ENCODE data around the gene IAH1. TPM values are rescaled to one million over a fixed set of nuclear protein-coding genes. Genes with fewer than 3 reads are reported as not detected.

Gene IAH1
- total and polyA plus RNA-seq, 10 of the 15 experiments (the other 5 are each of a cell fraction or from before 2014, with no cell fraction given) = 57.4 to 125 (median 75.8) TPM

- H2AFZ ChIP-seq (ENCODE audit: control insufficient read depth, low read depth, low read length) = no peak overlapping the region
- no peaks in the 10 kb centered on the region for H3K27me3 ChIP-seq (replicated peaks in 1 of 2; ENCODE audit: control insufficient read depth in 2 of 2, insufficient read depth in 2 of 2, low read length in 1 of 2)
- DNase-seq (ENCODE audit: low read depth, low spot score) = no peak
- no peak overlapping the region for H3K4me3 ChIP-seq
- no peak for ATAC-seq
- TF ChIP-seq JUNB (IDR thresholded peaks at IDR 0.05) = no peak
- no peak for TF ChIP-seq NFXL1 (IDR thresholded peaks at IDR 0.05; ENCODE audit: borderline replicate concordance)
- TF ChIP-seq RFX5 (IDR thresholded peaks at IDR 0.05; ENCODE audit: low read depth, low read length) = no peak
- no peak for TF ChIP-seq POLR2A (IDR thresholded peaks at IDR 0.05; ENCODE audit: low read depth, low read length)
- TF ChIP-seq CBFB (IDR thresholded peaks at IDR 0.05; ENCODE audit: low read depth) = no peak
- no peak for TF ChIP-seq PRDM15 (CRISPR knock-in tag; IDR thresholded peaks at IDR 0.05)
- no peak for TF ChIP-seq BACH1 (IDR thresholded peaks at IDR 0.05; ENCODE audit: borderline replicate concordance)
- no peak for TF ChIP-seq BMI1 (IDR thresholded peaks at IDR 0.05; ENCODE audit: borderline replicate concordance)
- TF ChIP-seq RELA (IDR thresholded peaks at IDR 0.05; ENCODE audit: borderline replicate concordance, partially characterized antibody) = no peak
- no peak for TF ChIP-seq KAT2A (conservative IDR thresholded peaks at IDR 0.05; ENCODE audit: control insufficient read depth, low read depth, low read length)
- ChIA-PET POLR2A (no interaction called here), SMC1A (ENCODE audit: uncharacterized antibody, unreplicated experiment) (no interaction called here), CTCF (no interaction called here), RAD21 (ENCODE audit: unreplicated experiment) (no interaction called here)
- no peaks in the 10 kb centered on the region for H3K79me2 ChIP-seq (ENCODE audit: control insufficient read depth, insufficient read depth, low read length)
- no TSS peak for BruUV-seq (replicated peaks)
- WGBS (ENCODE audit: insufficient coverage, insufficient replicate concordance, low lambda C conversion rate, missing lambda C conversion rate) = 99% methylated on average over 4 of the region's 4 CpGs
- H3K4me1 ChIP-seq (ENCODE audit: control insufficient read depth, insufficient read depth, low read length) = no peaks in the 10 kb centered on the region
- H4K20me1 ChIP-seq (ENCODE audit: control insufficient read depth, insufficient read depth) = no peaks in the 10 kb centered on the region
- in situ Hi-C loops (cut with MboI) (no loop called here), intact Hi-C loops (cut with micrococcal nuclease; ENCODE audit: unreplicated experiment) (no loop called here)
- H3K9ac ChIP-seq (ENCODE audit: control insufficient read depth, insufficient read depth, low read length) = no peak overlapping the region
- H3K27ac ChIP-seq (ENCODE audit: control insufficient read depth, insufficient read depth) = no peak overlapping the region
- FAIRE-seq = no peak
- H3K36me3 ChIP-seq (ENCODE audit: control insufficient read depth in 2 of 2, insufficient read depth in 2 of 2, low read length in 1 of 2) = peaks cover 3 to 6% of the 10 kb centered on the region in 2 experiments
- H3K4me2 ChIP-seq (ENCODE audit: control insufficient read depth, insufficient read depth) = no peak overlapping the region
- no peaks in the 10 kb centered on the region for H3K9me3 ChIP-seq (replicated peaks; ENCODE audit: control insufficient read depth, insufficient read depth, low read length)
Measured at GRCh38 chr2:9527995-9528787, 53.8 kb downstream of the IAH1 start.

Data from GM12878 (cell line).